ENCODE results near the gene SHFL.

SHFL gene

DNA sequence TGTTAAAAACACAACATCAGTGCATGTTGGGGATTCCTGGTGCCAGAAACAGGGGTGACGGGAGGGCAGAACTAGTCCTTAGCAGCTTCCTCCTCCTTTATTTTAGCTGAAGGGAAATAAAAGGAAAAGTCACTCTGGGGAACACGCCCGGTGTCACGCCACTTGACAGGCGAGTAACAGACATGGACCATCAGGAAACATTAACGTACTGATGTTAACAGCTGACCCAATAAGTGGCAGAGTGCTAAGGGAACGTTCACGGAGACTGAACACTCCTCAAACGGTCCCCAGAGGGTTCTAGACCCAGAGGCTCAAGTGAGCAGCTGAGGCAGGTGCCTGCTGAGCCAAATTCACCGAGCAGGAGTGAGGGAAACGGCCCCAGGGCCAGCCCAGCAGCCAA, 47.5 kb downstream of the SHFL start:
- no peak for DNase-seq (ENCODE audit: low read depth in 2 of 2)

DNA sequence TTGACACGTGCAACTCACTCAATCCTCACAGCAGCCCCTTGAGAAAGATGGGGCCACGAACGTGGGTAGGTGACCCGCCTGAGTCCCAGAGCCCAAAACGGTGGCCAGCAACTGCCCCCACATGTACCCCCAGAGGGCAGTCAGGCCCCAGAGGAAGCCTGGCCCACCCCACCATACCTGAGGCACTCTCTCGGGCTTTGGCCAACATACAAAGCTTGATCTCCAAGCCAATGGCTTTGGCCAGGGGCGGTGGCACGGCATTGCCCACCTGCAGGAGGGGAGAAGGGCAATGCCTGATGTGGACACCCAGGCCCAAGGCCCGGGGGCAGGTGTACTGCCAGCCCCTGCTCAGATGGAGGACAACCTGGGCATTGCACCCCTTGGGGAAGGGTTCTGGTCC, 47.9 kb downstream of the SHFL start:
- no peak for DNase-seq (ENCODE audit: low read depth in 2 of 2)

GRCh38 chr19:10135551-10136334, 49.6 kb downstream of the SHFL start:
- DNase-seq (ENCODE audit: low read depth in 2 of 2): no peak

DNA sequence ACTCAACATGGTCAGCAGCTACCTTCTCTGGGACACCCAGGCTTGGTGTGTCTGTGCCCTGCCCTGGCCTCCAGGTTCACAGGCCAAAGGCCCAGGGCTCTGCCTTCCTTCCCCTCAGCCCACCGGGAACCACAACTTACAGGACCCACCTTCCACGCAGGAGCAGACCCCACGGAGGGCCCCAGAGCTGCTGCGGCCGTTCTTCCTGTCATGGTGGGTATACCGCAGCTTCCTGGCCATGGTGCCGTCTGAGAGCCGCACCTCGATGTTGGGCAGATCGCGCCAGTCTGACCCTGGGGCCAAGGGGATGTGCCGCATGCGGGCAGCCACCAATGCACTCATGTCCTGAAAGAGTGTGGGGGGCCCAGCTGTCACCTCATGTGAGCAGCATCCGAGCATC, 50.8 kb downstream of the SHFL start:
- no peak for DNase-seq (ENCODE audit: low read depth in 2 of 2)

DNA sequence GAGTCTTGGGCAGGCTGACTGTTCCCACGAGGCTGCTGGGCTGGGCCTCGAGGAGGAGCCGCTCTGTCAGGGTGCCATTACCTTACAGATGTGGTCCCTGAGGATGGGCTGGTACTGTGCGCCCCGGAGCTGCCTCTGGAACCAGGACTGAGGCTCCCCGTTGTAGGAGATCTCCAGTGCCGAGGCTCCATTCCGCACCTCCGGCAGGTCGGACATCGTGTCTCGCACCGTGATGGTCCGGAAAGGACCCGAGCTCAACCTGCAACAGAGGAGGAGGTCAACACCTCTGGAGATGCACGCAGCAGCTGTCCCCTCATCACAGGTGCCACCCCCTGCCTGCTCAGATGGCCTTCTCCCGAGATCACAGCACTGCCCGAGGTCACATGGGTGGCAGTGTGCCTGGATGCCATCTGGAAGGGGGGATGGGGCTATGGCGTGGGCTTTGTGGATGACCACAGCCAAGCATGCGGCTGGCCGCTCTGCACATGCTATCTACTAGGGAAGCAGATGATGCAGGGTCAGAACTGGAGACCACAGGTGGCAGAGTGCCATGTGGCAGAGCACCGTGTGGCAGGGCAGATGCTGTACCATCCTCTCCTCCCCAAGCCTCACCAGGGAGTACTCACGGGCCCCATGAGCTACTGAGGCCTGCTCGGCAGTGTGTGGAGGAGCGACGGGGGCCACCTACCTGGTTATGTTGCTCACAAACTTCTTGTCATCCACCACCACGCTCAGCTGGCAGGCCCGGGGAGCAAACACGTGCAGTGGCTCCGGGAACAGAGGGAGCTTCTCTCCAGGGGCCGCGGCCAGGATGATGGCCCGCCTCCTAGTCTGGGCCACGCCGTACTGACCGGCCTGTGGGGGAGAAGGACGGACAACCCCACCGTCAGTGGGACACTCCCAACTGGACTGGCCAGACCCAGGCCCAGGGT, 51.9 kb downstream of the SHFL start:
- no peak for DNase-seq (ENCODE audit: low read depth in 2 of 2)

- DNase-seq (ENCODE audit: low read depth in 2 of 2): no peak
These were observed 53.0 kb downstream of the SHFL start for GRCh38 chr19:10138879-10139795.

GRCh38 chr19:10139952-10140351, 53.8 kb downstream of the SHFL start:
- DNase-seq (ENCODE audit: low read depth in 2 of 2): no peak

GRCh38 chr19:10141479-10141878, 55.4 kb downstream of the SHFL start:
- DNase-seq (ENCODE audit: low read depth in 2 of 2): no peak

GRCh38 chr19:10141973-10142372, 55.9 kb downstream of the SHFL start:
- no peak for DNase-seq (ENCODE audit: low read depth in 2 of 2)
